Measurements from ENCODE around the gene TNFRSF4.

DNA sequence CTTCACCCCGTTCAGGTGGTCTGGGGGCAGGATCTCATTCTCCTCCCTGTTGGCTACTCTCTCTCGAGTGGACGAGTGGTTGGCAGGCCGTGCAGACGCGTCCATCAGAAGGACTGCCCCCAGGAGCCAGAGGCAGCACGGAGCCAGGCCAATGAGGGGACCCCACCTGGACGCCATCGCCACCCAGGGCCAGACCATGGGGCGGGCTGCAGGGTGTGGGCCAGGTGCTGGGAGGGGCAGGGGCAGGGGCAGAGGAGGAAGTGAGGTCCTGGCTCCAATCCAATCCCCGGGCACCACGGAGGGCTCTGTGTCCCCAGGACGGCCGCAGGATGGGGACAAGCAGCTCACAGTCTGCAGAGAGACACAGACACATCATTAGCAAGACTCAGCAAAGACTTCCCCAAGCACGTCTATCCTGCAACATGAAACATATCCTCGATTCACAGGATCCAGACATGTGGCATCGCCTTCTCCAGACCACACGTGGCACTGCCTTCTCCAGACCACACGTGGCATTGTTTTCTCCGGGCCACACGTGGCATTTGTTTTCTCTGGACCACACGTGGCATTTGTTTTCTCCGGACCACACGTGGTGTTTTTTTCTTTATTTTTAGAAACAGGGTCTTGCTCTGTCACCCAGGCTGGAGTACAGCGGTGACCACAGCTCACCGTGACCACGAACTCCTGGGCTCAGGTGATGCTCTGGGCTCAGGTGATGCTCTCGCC lies 14.8 kb upstream of the TNFRSF4 start:
- TF ChIP-seq, protein P1, sequence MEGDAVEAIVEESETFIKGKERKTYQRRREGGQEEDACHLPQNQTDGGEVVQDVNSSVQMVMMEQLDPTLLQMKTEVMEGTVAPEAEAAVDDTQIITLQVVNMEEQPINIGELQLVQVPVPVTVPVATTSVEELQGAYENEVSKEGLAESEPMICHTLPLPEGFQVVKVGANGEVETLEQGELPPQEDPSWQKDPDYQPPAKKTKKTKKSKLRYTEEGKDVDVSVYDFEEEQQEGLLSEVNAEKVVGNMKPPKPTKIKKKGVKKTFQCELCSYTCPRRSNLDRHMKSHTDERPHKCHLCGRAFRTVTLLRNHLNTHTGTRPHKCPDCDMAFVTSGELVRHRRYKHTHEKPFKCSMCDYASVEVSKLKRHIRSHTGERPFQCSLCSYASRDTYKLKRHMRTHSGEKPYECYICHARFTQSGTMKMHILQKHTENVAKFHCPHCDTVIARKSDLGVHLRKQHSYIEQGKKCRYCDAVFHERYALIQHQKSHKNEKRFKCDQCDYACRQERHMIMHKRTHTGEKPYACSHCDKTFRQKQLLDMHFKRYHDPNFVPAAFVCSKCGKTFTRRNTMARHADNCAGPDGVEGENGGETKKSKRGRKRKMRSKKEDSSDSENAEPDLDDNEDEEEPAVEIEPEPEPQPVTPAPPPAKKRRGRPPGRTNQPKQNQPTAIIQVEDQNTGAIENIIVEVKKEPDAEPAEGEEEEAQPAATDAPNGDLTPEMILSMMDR (IDR thresholded peaks at IDR 0.05), result no peak
- no peak for TF ChIP-seq POLR2A (IDR thresholded peaks at IDR 0.05)
- TF ChIP-seq POLR2AphosphoS5 (IDR thresholded peaks at IDR 0.05; ENCODE audit: insufficient read depth in 1 of 2, low read depth in 1 of 2), result no peak
